ENCODE data around the gene RNF225. TPM values are rescaled to one million over a fixed set of nuclear protein-coding genes. Genes with fewer than 3 reads are reported as not detected.

Gene RNF225
- total and polyA plus RNA-seq, 2 donors (not counting 1 experiment from before 2014, with no cell fraction given), result 0.49 TPM; not detected in 1

DNA sequence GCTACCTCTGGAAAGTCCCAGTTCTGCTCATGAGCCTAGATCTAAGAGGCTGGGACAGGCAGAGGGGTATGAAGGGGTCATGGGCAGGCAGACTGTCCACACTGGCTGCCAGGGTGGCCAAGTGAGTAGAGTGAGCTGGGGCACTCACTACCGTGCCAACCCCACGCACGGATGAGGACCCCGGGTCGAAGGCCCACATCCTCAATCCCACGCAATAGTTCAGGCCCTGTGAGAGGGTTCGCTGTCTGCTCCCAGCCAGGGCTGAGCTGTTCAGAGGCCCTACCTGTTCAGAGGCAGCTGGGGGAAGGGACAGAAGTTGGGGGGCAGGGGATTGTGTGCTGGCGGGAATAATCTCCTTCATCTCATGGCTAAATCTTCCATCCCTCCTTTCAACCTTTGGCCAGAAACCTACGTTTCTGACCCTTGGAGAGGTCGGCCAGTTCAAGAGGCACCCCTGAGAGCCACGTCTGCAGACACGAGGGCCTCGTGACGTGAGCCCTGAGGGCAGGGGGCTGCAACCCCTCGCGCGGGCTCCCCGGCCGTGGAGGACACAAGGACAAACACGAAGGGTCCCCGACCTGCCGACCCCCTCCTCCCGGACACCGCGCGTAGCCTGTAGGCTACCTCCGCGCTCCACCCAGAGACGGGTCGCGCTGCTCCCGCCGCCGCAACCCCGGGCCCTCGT is 9.4 kb upstream of the RNF225 start:
- DNase-seq, result peak; percentile 52
- Mint-ChIP-seq H3K27me3 (no peaks in the 10 kb centered on the region), H3K9me3 (ENCODE audit: insufficient read depth) (no peaks in the 10 kb centered on the region), H3K4me1 (peaks cover 48% of the 10 kb centered on the region), H3K27ac (peak overlapping the region; percentile 99), H3K4me3 (peak overlapping the region; percentile 97)
- H4K20me1 ChIP-seq (ENCODE audit: control insufficient read depth, insufficient read depth, low read length, poor library complexity, severe bottlenecking), result peaks cover 27% of the 10 kb centered on the region
- H3K4me3 ChIP-seq (ENCODE audit: control extremely low read depth in 1 of 5, extremely low read depth in 1 of 5, insufficient read depth in 1 of 5, low read depth in 2 of 5, low read length in 4 of 5), result peak overlapping the region; percentile 71 to 87 (median 76)
- H3K79me2 ChIP-seq (ENCODE audit: control insufficient read depth, insufficient read depth, low read length), result peaks cover 62% of the 10 kb centered on the region
- H3K4me1 ChIP-seq (ENCODE audit: control insufficient read depth in 2 of 2, insufficient read depth in 2 of 2, low read length in 2 of 2), result peaks cover 31 to 38% of the 10 kb centered on the region in 2 donors
- no peaks in the 10 kb centered on the region for H3K9me3 ChIP-seq (ENCODE audit: control extremely low read depth in 1 of 3, control insufficient read depth in 2 of 3, insufficient read depth in 1 of 3, low read length in 2 of 3)
- H2AFZ ChIP-seq (ENCODE audit: insufficient read depth, low read depth, low read length, poor library complexity, severe bottlenecking), result peak overlapping the region; percentile 81
- ChIA-PET CTCF (interaction anchor here (1.1 kb wide), 1 partner anchor 23 kb away, joined by 3 read pairs; the partner anchor contains the start of gene ZNF584), POLR2A (interaction anchor here (0.6 to 2.9 kb wide), 4 partner anchors 23 to 841 kb away, joined by 3 to 18 read pairs (median 7); partner anchors contain the start of genes ZBTB45 and ZNF497)
- peak overlapping the region; percentile 94 to 95 for H3K27ac ChIP-seq (ENCODE audit: low read length in 2 of 2)
- ATAC-seq (ENCODE audit: low read depth), result no peak
- peak overlapping the region; percentile 84 for H3K4me2 ChIP-seq (replicated peaks; ENCODE audit: low read depth, low read length, poor library complexity, severe bottlenecking)
- intact Hi-C loops (cut with micrococcal nuclease), result no loop called here
- peaks cover 5 to 19% of the 10 kb centered on the region in 2 experiments for H3K36me3 ChIP-seq (replicated peaks in 1 of 2; ENCODE audit: control extremely low read depth in 1 of 2, control insufficient read depth in 1 of 2, extremely low read depth in 1 of 2, insufficient read depth in 2 of 2, low read length in 1 of 2)
- TF ChIP-seq, protein P1, sequence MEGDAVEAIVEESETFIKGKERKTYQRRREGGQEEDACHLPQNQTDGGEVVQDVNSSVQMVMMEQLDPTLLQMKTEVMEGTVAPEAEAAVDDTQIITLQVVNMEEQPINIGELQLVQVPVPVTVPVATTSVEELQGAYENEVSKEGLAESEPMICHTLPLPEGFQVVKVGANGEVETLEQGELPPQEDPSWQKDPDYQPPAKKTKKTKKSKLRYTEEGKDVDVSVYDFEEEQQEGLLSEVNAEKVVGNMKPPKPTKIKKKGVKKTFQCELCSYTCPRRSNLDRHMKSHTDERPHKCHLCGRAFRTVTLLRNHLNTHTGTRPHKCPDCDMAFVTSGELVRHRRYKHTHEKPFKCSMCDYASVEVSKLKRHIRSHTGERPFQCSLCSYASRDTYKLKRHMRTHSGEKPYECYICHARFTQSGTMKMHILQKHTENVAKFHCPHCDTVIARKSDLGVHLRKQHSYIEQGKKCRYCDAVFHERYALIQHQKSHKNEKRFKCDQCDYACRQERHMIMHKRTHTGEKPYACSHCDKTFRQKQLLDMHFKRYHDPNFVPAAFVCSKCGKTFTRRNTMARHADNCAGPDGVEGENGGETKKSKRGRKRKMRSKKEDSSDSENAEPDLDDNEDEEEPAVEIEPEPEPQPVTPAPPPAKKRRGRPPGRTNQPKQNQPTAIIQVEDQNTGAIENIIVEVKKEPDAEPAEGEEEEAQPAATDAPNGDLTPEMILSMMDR (IDR thresholded peaks at IDR 0.05), result no peak
- no peak for TF ChIP-seq EZH2 (IDR thresholded peaks at IDR 0.05; ENCODE audit: borderline replicate concordance, insufficient read depth, low read depth, low read length, poor library complexity, severe bottlenecking)
- no peaks in the 10 kb centered on the region for H3K27me3 ChIP-seq (replicated peaks in 1 of 4; ENCODE audit: control extremely low read depth in 1 of 4, control insufficient read depth in 3 of 4, insufficient read depth in 4 of 4, low read length in 3 of 4)
- H3K9ac ChIP-seq (ENCODE audit: low read length), result peak overlapping the region; percentile 69
- WGBS (ENCODE audit: insufficient coverage), result 14% methylated on average over 34 of the region's 36 CpGs

Data from B cell (primary cell).